Kidney tubule cell (primary cell): ENCODE measurements around the gene KRT15.
A peak's percentile ranks its signal among the peaks of the same experiment; 100 is the strongest.

ENCODE experiments used
- DNase-seq: peaks from one replicate; pipeline ENCODE4 v3.0.0-alpha.2; 2018; ENCODE audit warnings: low spot score

Gene KRT15

GRCh38 chr17:41518789-41519449 lies at the start of gene KRT15:
KRT15 (minus strand) TSS chr17:41518890; CDS start chr17:41518827, 63 bp downstream.
- DNase-seq = peak; percentile 29

DNA sequence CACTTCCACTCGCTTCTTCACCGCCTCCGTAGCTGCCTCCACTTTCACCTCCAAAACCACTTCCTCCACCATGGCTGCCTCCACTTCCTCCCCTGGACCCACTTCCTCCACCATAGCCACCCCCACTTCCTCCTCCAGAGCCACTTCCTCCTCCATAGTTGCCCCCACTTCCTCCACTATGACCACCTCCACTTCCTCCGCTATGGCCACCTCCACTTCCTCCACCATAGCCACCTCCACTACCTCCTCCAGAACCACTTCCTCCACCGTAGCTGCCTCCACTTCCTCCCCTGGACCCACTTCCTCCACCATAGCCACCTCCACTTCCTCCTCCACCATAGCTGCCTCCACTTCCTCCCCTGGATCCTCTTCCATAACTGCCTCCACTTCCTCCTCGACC lies 48.6 kb upstream of the KRT15 start:
- DNase-seq = no peak

DNA sequence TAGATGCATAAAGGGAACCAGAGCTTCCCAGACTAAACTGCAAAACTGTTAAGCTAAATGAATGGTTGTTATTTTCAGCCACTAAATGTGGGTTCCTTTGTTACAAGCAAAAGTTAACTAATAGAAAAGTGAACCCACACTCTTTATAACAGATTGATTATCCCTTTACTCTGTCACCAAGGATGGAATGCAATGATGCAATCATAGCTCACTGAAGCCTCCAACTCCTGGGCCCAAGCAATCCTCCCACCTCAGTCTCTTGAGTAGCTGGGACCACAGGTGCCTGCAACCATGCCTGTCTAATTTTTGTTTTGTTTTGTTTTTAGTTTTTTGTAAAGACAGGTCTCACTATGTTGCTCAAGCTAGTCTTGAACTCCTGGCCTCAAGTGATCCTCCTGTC lies 46.6 kb upstream of the KRT15 start:
- DNase-seq = no peak

DNA sequence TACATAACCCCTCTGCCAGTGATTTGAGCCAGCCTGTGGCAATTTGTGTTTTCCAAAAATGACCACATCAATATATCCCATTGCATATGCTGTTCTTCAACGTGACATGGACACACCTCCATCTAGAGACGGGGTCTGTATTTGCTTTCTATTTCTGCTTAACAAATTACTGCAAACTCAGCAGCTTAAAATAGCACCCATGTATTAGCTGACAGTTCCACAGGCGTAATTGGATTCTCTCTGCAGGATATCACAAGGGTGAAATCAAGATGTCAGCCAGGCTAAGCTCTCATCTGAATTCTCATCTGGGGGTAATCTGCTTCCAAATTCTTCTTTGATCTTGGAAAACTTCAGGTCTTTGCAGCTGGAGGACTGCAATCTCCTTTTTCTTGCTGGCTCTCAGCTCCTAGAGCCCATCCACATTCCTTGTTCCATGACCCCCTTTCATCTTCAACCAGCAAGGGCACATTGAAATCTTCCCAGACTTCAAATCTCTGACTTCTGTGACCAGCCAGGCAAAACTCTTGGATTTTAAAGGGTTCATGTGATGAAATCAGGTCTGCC lies 45.0 kb upstream of the KRT15 start:
- no peak for DNase-seq

DNA sequence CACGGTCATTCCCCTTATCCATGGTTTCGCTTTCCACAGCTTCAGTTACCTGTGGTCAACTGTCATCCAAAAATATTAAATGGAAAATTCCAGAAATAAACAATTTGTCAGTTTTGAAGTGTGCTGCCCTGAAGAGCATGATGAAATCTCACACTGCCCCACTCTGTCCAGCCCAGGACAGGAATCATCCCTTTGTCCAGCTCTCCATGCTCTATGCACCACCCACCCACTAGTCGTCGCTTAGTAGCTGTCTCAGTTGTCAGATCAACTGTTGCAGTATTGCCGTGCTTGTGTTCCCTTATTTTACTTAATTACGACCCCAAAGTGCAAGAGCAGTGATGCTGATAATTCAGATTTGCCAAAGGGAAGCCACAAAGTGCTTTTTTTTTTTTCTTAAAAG lies 42.9 kb upstream of the KRT15 start:
- DNase-seq = no peak

- no peak for DNase-seq
Measured at GRCh38 chr17:41559548-41559947, 40.9 kb upstream of the KRT15 start.

DNA sequence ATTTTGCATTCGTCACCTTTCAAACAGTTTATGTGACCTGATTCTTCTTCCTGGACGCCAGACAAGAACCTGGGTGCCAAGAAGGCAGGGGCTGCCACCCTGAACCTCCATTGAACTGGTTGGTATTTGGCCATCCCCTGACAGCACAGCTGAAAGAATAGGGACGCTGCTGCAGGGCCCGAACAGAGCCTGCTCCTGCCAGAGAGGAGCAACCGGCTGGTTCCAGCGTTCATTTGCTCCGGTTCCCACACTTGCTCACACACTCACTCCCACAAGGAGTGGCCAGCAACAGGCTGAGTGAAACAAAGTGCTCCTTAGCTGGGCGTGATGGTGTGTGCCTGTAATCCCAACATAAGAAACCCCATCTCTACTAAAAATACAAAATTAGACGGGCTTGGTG lies 38.2 kb upstream of the KRT15 start:
- no peak for DNase-seq

GRCh38 chr17:41556306-41556705 lies 37.6 kb upstream of the KRT15 start:
- no peak for DNase-seq

DNA sequence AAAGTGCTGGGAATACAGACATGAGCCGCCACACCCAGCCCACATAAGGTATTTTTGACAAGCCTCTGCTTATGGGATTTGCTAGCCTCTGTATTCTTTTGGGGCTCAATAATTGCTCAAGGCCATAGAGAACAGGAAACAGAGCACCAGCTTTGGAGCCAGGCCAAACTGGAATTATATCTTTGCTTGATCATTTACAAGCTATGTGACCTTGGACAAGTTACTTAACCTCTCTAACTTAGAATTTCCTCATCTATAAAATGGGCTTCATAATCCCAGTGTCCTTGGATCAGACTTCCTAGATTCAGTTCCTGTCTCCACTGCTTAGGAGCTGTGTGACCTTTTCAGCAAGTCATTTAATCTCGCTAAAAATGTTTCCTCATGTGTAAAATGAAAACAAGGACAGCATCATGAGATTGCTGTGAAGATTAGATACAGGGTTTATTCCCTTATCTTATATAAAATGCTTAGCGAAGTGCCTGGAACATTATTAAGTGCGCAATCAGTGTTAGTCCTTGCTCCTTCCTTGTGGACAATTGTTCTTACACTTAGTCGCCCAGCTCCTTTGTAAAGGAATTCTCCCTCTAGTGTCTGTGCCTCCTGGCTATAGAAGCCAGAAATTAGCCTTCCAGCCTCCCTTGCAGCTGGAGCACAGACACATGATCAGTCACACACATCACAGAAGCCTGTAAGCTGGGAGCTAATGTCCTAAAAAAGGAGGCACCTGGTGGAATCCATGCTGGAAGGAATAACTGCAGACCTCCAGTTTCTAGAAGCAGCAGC lies 36.6 kb upstream of the KRT15 start:
- peak; percentile 36 for DNase-seq

GRCh38 chr17:41553987-41554680 lies 35.4 kb upstream of the KRT15 start:
- no peak for DNase-seq

GRCh38 chr17:41553176-41553575 lies 34.5 kb upstream of the KRT15 start:
- peak; percentile 26 for DNase-seq

GRCh38 chr17:41552455-41552854 lies 33.8 kb upstream of the KRT15 start:
- no peak for DNase-seq

DNA sequence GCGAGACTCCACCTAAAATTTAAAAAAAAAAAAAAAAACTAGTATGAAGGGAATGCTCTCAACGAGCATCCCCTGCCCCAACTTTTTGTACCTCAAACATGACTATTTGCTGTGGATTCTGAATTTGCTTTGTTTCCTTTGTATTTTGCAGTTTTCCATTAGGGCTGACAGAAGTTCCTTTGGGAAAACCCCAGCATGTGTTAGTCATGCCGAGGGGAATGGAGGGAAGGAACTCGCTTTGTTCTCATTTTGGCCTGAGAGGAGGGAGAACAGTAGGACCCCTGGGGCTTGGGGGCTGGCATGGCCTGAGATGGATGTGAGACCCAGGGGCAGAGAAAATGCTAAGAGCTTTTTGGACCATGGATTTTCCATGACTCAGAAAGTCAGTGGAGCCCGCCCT lies 32.7 kb upstream of the KRT15 start:
- peak; percentile 55 for DNase-seq

GRCh38 chr17:41549596-41550039 lies 30.9 kb upstream of the KRT15 start:
- peak; percentile 39 for DNase-seq

DNA sequence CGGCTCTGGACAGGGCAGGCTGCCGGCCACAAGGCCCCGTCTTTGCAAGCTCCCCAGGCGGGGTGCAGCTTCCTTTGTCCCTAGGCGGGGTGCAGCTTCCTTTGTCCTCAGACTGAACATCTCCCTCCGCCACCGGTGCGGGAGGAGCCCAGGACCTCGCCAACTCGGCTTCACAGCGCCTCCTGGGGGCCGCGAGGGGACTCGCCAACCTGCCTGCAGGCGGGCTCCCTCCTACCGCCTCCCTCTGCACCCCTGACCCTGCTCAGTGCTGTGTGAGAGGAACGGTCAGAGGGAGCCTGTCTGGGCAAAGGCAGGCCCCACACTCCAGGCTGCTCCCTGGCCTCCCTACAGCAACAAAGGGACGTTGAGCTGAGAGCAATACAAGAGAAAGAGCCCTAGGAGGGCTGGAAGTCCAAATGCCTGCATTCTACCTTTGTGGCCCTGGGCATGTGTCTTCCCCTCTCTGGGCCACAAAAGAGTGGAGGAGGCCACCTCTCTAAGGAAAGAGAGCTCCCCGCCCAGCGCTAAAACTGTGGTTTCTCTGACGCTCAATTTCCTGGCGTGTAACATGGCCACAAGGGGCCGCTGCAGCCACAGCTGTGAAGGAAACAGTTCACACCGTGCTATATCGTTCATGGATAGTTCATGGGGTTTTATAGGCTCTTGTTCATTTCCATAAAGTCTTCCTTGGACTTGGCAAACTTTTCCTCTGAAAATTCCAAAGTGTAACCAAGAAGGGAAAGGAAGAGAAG lies 30.3 kb upstream of the KRT15 start:
- DNase-seq = peak; percentile 93

GRCh38 chr17:41547921-41548843 lies 29.5 kb upstream of the KRT15 start:
- peak; percentile 100 for DNase-seq

DNA sequence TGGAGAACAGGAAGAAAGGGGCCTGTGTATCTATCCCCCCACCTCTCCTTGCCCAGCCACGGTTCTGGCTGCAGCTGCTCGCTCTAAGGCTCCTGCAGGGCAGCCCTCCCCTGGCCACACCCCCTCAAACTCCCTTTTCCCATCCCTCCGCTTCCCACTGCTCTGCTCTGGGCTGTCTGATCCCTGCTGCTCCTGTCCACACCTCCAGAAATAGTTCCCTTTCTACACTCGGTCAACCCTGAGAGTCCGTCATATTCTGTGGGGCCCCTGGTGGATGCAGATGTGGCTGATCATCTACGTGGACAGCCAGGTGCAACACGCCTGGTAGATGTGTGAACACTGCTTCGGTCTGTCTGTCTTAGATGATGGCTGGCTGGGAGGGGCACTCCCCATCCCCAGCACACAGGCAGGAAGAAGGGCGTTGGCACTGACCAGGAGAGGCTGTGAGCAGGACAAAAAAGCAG lies 28.7 kb upstream of the KRT15 start:
- DNase-seq = no peak

GRCh38 chr17:41546819-41547218 lies 28.1 kb upstream of the KRT15 start:
- DNase-seq = no peak

DNA sequence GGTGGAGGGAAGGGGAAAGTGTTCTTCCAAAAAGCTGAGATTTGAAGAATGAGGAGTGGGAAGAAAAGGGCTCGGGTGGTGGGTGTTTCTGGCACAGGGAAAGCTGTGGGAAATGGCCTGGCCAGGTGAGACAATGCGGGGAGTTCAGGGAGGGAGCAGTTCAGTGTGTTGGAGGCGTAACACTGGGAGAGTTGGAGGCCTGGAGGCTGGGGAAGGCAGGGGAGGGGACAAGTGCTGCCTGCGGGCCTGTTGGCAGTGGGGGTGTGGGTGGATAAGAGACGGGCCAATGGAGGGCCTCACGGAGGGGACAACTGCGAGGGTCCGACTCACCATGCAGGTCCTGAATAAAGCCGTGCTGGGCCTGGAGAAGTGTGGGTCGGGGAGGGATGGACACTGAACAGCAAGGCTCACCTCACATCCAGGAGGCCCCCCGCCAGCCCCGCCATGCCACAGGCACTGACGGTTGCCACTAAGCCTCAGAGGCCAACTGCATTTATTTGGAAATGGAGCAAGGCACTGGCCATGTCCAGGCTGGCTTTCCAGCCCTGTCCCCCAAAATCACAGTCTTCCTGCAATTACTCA lies 27.2 kb upstream of the KRT15 start:
- no peak for DNase-seq

DNA sequence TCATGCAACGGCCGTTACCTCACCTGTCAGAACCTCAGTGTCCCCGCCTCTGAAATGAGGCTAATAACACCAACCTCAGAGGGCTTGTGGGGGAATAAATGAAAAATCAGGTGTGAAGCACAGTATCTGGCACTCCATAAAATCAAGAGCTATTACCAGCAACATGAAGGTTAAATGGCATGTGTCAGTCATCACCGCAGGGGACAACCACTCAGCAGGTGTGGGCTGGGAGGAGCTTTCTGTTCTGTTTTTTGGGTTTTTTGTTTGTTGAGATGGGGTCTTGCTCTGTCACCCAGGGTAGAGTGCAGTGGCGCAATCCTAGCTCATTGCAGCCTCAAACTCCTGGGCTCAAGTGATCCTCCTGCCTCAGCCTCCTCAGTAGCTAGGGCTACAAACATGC lies 26.2 kb upstream of the KRT15 start:
- DNase-seq = no peak
